B cell (primary cell): ENCODE measurements around the gene MED27. TPM values are rescaled to one million over a fixed set of nuclear protein-coding genes. Genes with fewer than 3 reads are reported as not detected.

Experiments used
- ATAC-seq: fragments of 200-7000 bp; cut with Tn5 transposase; one replicate; pipeline ENCODE4 v1.10.0; 2021; ENCODE audit warnings: low read depth, mild to moderate bottlenecking, moderate number of reproducible peaks, moderate library complexity
- CTCF ChIA-PET: fragments of 350-600 bp; sonication (Branson Sonifier 250); formaldehyde crosslinking; loops from one replicate; lab custom pipeline; 2021; ENCODE audit warnings: antibody characterized with exemption, inconsistent platforms; lab: Charles Lee
- POLR2A ChIA-PET: fragments of 350-600 bp; sonication (Branson Sonifier 250); formaldehyde crosslinking; loops from one replicate; lab custom pipeline; 2021; ENCODE audit warnings: antibody characterized with exemption; lab: Charles Lee
- DNase-seq: peaks from one replicate; pipeline ENCODE4 v3.0.0; 2013
- H2AFZ ChIP-seq: 2 replicates; pipeline ENCODE4 v1.6.1; 2012; ENCODE audit warnings: mild to moderate bottlenecking, low read depth, low read length; ENCODE audit not compliant: insufficient read depth, poor library complexity, severe bottlenecking
- H3K27ac ChIP-seq, 2 donors: 1 replicate in 1 of 2; 2 replicates in 1 of 2; pipeline ENCODE4 v1.5.1; 2012 to 2013; ENCODE audit warnings: low read length in 2 of 2, mild to moderate bottlenecking in 2 of 2, moderate library complexity in 1 of 2
- H3K27me3 ChIP-seq, 4 experiments: fragments of 200-600 bp in 1 of 4; sonication (generic) in 1 of 4; replicated peaks in 1 of 4; 1 replicate in 2 of 4; 2 replicates in 2 of 4; pipeline versions ENCODE4 v1.6.1 to v1.7.0; 2013 to 2016; ENCODE audit warnings: low read length in 3 of 4, mild to moderate bottlenecking in 2 of 4, mixed read lengths in 1 of 4, moderate library complexity in 1 of 4; ENCODE audit not compliant: insufficient read depth in 4 of 4, control insufficient read depth in 3 of 4; ENCODE audit errors: control extremely low read depth in 1 of 4
- H3K36me3 ChIP-seq, 2 experiments: replicated peaks in 1 of 2; 1 replicate in 1 of 2; 2 replicates in 1 of 2; pipeline versions ENCODE4 v1.6.1 to v1.7.1; 2013; ENCODE audit warnings: low read length in 1 of 2; ENCODE audit not compliant: insufficient read depth in 2 of 2, control insufficient read depth in 1 of 2; ENCODE audit errors: control extremely low read depth in 1 of 2, extremely low read depth in 1 of 2
- H3K4me1 ChIP-seq, 2 donors: fragments of 200-600 bp in 1 of 2; sonication (generic) in 1 of 2; 1 replicate in 1 of 2; 2 replicates in 1 of 2; pipeline versions ENCODE4 v1.5.1 to v1.6.1; 2013 to 2017; ENCODE audit warnings: low read length in 2 of 2; ENCODE audit not compliant: control insufficient read depth in 2 of 2, insufficient read depth in 2 of 2
- H3K4me2 ChIP-seq: replicated peaks from 2 replicates; pipeline ENCODE3; 2012; ENCODE audit warnings: mild to moderate bottlenecking, low read depth, low read length; ENCODE audit not compliant: poor library complexity, severe bottlenecking
- H3K4me3 ChIP-seq, 5 experiments: fragments of 200-600 bp in 1 of 5; sonication (generic) in 1 of 5; 1 replicate in 3 of 5; 2 replicates in 2 of 5; pipeline versions ENCODE4 v1.5.1 to v1.7.0; 2011 to 2016; ENCODE audit warnings: low read length in 4 of 5, mild to moderate bottlenecking in 4 of 5, low read depth in 2 of 5, control low read depth in 1 of 5, moderate library complexity in 1 of 5; ENCODE audit not compliant: insufficient read depth in 1 of 5; ENCODE audit errors: control extremely low read depth in 1 of 5, extremely low read depth in 1 of 5
- H3K79me2 ChIP-seq: fragments of 200-600 bp; sonication (generic); one replicate; pipeline ENCODE4 v1.6.0; 2016; ENCODE audit warnings: low read length; ENCODE audit not compliant: control insufficient read depth, insufficient read depth
- H3K9ac ChIP-seq: fragments of 200-600 bp; sonication (generic); 2 replicates; pipeline ENCODE4 v1.6.1; 2017; ENCODE audit warnings: mild to moderate bottlenecking, low read length, moderate library complexity
- H3K9me3 ChIP-seq, 3 donors: one replicate each; pipeline versions ENCODE4 v1.6.1 to v1.7.1; 2013; ENCODE audit warnings: low read length in 2 of 3; ENCODE audit not compliant: control insufficient read depth in 2 of 3, insufficient read depth in 1 of 3; ENCODE audit errors: control extremely low read depth in 1 of 3
- H4K20me1 ChIP-seq: 2 replicates; pipeline ENCODE4 v1.6.0; 2012; ENCODE audit warnings: mild to moderate bottlenecking, low read length; ENCODE audit not compliant: insufficient read depth, control insufficient read depth, poor library complexity, severe bottlenecking
- H3K27ac Mint-ChIP-seq: one replicate; pipeline ENCODE4 v1.8.0; 2021; ENCODE audit warnings: mixed read lengths
- H3K27me3 Mint-ChIP-seq: one replicate; pipeline ENCODE4 v1.8.0; 2021; ENCODE audit warnings: mixed read lengths
- H3K4me1 Mint-ChIP-seq: one replicate; pipeline ENCODE4 v1.8.0; 2021; ENCODE audit warnings: mixed read lengths
- H3K4me3 Mint-ChIP-seq: one replicate; pipeline ENCODE4 v1.8.0; 2021; ENCODE audit warnings: mixed read lengths
- H3K9me3 Mint-ChIP-seq: one replicate; pipeline ENCODE4 v1.8.0; 2022; ENCODE audit warnings: mixed read lengths; ENCODE audit not compliant: insufficient read depth
- CTCF ChIP-seq: fragments of 200-600 bp; IDR thresholded peaks from one replicate; pipeline ENCODE4 v1.8.0; 2022; ENCODE audit warnings: antibody characterized with exemption, mild to moderate bottlenecking
- EZH2 ChIP-seq: IDR thresholded peaks from 2 replicates; pipeline ENCODE4 v1.6.1; 2012; ENCODE audit warnings: borderline replicate concordance, low read depth, mild to moderate bottlenecking, moderate library complexity, low read length; ENCODE audit not compliant: insufficient read depth, poor library complexity, severe bottlenecking
- WGBS: methylation state at CpG from one replicate; pipeline ENCODE4 v1.1.5; 2013; ENCODE audit warnings: missing lambda C conversion rate; ENCODE audit not compliant: insufficient coverage; 5-methylcytosine and 5-hydroxymethylcytosine counted together
- intact Hi-C: fragments of 100-400 bp; cut with micrococcal nuclease; formaldehyde crosslinking; loops from one replicate; pipeline ENCODE4 v1.10.0; 2022
- polyA plus RNA-seq: library from polyadenylated mRNA; depleted of rRNA; stranded (reverse); fragments of >200 nt; gene quantifications from 2 replicates; pipeline ENCODE4 v1.2.3, GENCODE V29; 2012
- total RNA-seq, 2 donors: library from RNA; stranded (reverse); fragments of 120-200 nt in 1 of 2; gene quantifications; 1 replicate in 1 of 2; 2 replicates in 1 of 2; pipeline versions ENCODE4 v1.2.3 to v1.2.4, GENCODE V29; 2013 to 2022

Gene MED27
- total and polyA plus RNA-seq, 2 donors (not counting 1 experiment from before 2014, with no cell fraction given) = 17.4 to 17.7 TPM

GRCh38 chr9:131981116-131981776, 98.4 kb downstream of the MED27 start:
- intact Hi-C loops = no loop called here
- no peak overlapping the region for H3K27ac Mint-ChIP-seq
- Histone ChIP-seq H2AFZ (no peak overlapping the region), H3K27me3 (no peaks in the 10 kb centered on the region), H4K20me1 (no peaks in the 10 kb centered on the region), H3K27ac (no peak overlapping the region), H3K4me3 (no peak overlapping the region), H3K79me2 (no peaks in the 10 kb centered on the region), H3K9ac (no peak overlapping the region), H3K4me1 (peaks cover 15 to 16% of the 10 kb centered on the region in 2 donors), H3K36me3 (no peaks in the 10 kb centered on the region), H3K9me3 (no peaks in the 10 kb centered on the region), H3K4me2 (no peak overlapping the region)
- H3K27me3 Mint-ChIP-seq = no peaks in the 10 kb centered on the region
- H3K4me1 Mint-ChIP-seq = peaks cover 30% of the 10 kb centered on the region
- H3K4me3 Mint-ChIP-seq = no peak overlapping the region
- POLR2A ChIA-PET = no interaction called here
- WGBS = 84% methylated on average over 7 of the region's 8 CpGs
- TF ChIP-seq CTCF (no peak), EZH2 (no peak)
- no peaks in the 10 kb centered on the region for H3K9me3 Mint-ChIP-seq
- ATAC-seq = no peak
- CTCF ChIA-PET = no interaction called here
- no peak for DNase-seq

GRCh38 chr9:131980267-131981016, 99.2 kb downstream of the MED27 start:
- no peak overlapping the region for H3K27ac ChIP-seq
- H3K27ac Mint-ChIP-seq = no peak overlapping the region
- peaks cover 15 to 16% of the 10 kb centered on the region in 2 donors for H3K4me1 ChIP-seq
- H3K79me2 ChIP-seq = no peaks in the 10 kb centered on the region
- ATAC-seq (no peak), DNase-seq (no peak)
- ChIA-PET CTCF (no interaction called here), POLR2A (no interaction called here)
- peaks cover 32% of the 10 kb centered on the region for H3K4me1 Mint-ChIP-seq
- no peaks in the 10 kb centered on the region for H3K9me3 ChIP-seq
- no peaks in the 10 kb centered on the region for H4K20me1 ChIP-seq
- H3K27me3 ChIP-seq = no peaks in the 10 kb centered on the region
- no peaks in the 10 kb centered on the region for H3K36me3 ChIP-seq
- no peak overlapping the region for H2AFZ ChIP-seq
- TF ChIP-seq EZH2 (no peak), CTCF (no peak)
- H3K9me3 Mint-ChIP-seq = no peaks in the 10 kb centered on the region
- intact Hi-C loops = no loop called here
- no peak overlapping the region for H3K4me2 ChIP-seq
- WGBS = 92% methylated on average over 3 of the region's 8 CpGs
- H3K27me3 Mint-ChIP-seq = no peaks in the 10 kb centered on the region
- no peak overlapping the region for H3K4me3 Mint-ChIP-seq
- no peak overlapping the region for H3K4me3 ChIP-seq
- H3K9ac ChIP-seq = no peak overlapping the region
